LNCaP clone FGC (cell line): ENCODE data around the gene POR.

Experiments used
- DNase-seq: peaks from one replicate; pipeline ENCODE4 v3.0.0-alpha.2; 2011; ENCODE audit warnings: low read depth
- H3K4me3 ChIP-seq: 2 replicates; pipeline ENCODE4 v1.5.1; 2011; ENCODE audit warnings: mild to moderate bottlenecking, low read depth, low read length, control low read depth
- TF ChIP-seq, protein P1 (sequence below): IDR thresholded peaks from 2 replicates; pipeline ENCODE4 v1.5.1; 2012; ENCODE audit warnings: mild to moderate bottlenecking; ENCODE audit not compliant: control insufficient read depth, insufficient read depth; ENCODE audit errors: extremely low read depth

The POR gene

GRCh38 chr7:75921479-75921878 is 6.5 kb downstream of the POR start:
- H3K4me3 ChIP-seq = no peak overlapping the region
- TF ChIP-seq, protein P1, sequence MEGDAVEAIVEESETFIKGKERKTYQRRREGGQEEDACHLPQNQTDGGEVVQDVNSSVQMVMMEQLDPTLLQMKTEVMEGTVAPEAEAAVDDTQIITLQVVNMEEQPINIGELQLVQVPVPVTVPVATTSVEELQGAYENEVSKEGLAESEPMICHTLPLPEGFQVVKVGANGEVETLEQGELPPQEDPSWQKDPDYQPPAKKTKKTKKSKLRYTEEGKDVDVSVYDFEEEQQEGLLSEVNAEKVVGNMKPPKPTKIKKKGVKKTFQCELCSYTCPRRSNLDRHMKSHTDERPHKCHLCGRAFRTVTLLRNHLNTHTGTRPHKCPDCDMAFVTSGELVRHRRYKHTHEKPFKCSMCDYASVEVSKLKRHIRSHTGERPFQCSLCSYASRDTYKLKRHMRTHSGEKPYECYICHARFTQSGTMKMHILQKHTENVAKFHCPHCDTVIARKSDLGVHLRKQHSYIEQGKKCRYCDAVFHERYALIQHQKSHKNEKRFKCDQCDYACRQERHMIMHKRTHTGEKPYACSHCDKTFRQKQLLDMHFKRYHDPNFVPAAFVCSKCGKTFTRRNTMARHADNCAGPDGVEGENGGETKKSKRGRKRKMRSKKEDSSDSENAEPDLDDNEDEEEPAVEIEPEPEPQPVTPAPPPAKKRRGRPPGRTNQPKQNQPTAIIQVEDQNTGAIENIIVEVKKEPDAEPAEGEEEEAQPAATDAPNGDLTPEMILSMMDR = no peak
- no peak for DNase-seq

DNA sequence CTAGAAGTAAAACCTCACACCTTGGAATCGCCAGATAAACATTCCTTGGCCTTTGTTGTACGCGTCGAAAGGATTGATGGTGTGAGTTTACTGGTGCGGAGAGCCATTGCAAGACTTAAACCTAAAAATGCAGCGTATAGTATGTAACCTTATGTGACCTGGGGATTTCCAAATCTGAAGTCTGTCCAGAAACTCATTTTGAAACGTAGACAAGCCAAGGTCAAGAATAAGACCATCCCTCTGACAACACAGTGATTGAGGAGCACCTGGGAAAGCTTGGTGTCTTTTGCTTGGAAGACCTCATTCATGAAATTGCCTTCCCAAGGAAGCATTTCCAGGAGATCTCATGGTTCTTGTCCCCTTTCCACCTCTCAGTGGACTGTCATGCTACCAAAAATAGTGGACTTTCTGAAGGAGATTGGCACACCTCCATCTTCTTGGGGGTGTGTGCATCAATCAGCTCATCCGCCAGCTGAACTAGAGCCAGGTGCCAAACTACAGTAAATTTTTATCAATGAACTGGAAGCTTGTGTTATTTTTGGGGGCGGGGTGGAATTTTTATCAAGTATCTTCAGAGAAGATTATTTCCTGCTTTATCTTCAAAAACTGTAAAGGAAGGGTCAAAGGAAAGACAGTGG is 8.1 kb downstream of the POR start:
- no peak overlapping the region for H3K4me3 ChIP-seq
- DNase-seq = no peak
- TF ChIP-seq, protein P1 = no peak

GRCh38 chr7:75924256-75924655 is 9.3 kb downstream of the POR start:
- H3K4me3 ChIP-seq = no peak overlapping the region
- no peak for DNase-seq
- TF ChIP-seq, protein P1 = no peak

GRCh38 chr7:75924889-75925288 is 9.9 kb downstream of the POR start:
- no peak for DNase-seq
- H3K4me3 ChIP-seq = no peak overlapping the region

DNA sequence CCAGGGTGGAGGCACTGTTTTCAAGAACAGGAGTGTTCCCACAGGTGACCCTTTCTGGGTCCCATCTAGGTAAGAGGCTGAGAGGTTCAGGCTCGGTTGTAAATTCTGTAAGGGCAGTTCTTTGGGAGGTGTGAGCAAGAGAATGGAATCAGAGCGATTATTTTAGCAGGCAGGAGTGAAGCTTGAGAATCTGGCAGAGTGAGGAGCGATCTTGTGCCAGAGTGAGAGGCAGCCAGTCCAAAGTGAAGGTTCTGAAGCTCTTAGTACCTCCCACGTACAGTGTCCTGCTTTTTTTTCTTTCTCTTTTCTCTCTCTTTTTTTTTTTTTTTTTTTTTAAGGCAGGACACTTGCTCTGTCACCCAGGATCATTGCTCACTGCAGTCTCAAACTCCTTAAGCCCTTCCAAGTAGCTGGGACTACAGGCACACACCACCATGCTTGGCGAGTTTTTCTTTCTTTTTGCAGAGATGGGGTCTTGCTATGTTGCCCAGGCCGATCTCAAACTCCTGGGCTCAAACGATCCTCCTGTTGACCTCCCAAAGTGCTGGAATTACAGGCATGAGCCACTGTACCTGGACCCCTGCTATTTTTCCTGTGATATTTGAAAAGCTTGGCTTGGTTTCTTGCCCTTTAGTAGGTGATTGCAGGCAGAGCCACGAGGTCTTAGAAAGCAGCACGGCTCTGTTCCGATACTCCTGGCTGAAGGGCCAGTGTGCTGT is 10.9 kb downstream of the POR start:
- H3K4me3 ChIP-seq = no peak overlapping the region

More at GRCh38 chr7:75924889-75925288, 9.9 kb downstream of the POR start:
- TF ChIP-seq, protein P1 = no peak

DNA sequence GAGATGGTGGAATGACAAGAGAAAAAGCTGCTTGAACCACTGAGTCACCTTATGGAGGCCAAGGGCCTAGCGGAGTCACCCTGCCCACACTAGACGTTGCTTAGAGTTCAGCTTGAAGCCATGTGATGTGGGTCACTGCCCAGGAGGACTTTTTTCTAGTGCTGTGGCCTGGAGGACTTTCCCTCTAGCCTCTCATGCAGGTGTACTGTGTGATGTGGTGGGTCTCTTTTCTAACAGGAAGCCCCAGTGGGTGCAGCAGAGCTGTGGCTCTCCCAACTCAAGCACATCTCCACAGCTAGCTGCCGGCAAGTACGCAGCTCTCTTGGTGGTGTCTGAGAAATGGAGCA is 13.6 kb downstream of the POR start:
- TF ChIP-seq, protein P1 = no peak
- DNase-seq = no peak
- H3K4me3 ChIP-seq = no peak overlapping the region

More for the DNA sequence above, 10.9 kb downstream of the POR start:
- DNase-seq = no peak
- TF ChIP-seq, protein P1 = no peak
